Keratinocyte (primary cell): ENCODE measurements around the gene USB1. TPM values are rescaled to one million over a fixed set of nuclear protein-coding genes. Genes with fewer than 3 reads are reported as not detected.

Source experiments
- DNase-seq: peaks from one replicate; pipeline ENCODE4 v3.0.0-alpha.2; 2011; ENCODE audit warnings: low read depth, missing footprints, low spot score
- FAIRE-seq: peaks from 2 replicates; lab custom pipeline; 2011; peaks lifted over from hg19 to GRCh38; lab: Jason Lieb, UNC
- H2AFZ ChIP-seq: 2 replicates; pipeline ENCODE4 v1.6.0; 2012; ENCODE audit warnings: low read length, control low read depth, inconsistent platforms; ENCODE audit not compliant: control insufficient read depth
- H3K27ac ChIP-seq: 2 replicates; pipeline ENCODE4 v1.5.1; 2011; ENCODE audit warnings: low read length; ENCODE audit not compliant: control insufficient read depth, insufficient read depth
- H3K27me3 ChIP-seq: 3 replicates; pipeline ENCODE4 v1.6.0; 2011; ENCODE audit warnings: low read length; ENCODE audit not compliant: control insufficient read depth, insufficient read depth; ENCODE audit errors: extremely low read depth
- H3K36me3 ChIP-seq, 2 experiments: 2 replicates in 1 of 2; 3 replicates in 1 of 2; pipeline ENCODE4 v1.5.1; 2011; ENCODE audit warnings: low read length in 2 of 2, mild to moderate bottlenecking in 1 of 2; ENCODE audit not compliant: control insufficient read depth in 2 of 2, insufficient read depth in 2 of 2; ENCODE audit errors: extremely low read depth in 1 of 2
- H3K4me1 ChIP-seq: 3 replicates; pipeline ENCODE4 v1.5.1; 2011; ENCODE audit warnings: low read length; ENCODE audit not compliant: control insufficient read depth, insufficient read depth; ENCODE audit errors: extremely low read depth
- H3K4me2 ChIP-seq: 3 replicates; pipeline ENCODE4 v1.6.0; 2011; ENCODE audit warnings: low read depth, low read length; ENCODE audit not compliant: control insufficient read depth, insufficient read depth; ENCODE audit errors: extremely low read depth
- H3K4me3 ChIP-seq, 3 experiments: fragments of 200-600 bp in 1 of 3; sonication (generic) in 1 of 3; 2 replicates in 2 of 3; 3 replicates in 1 of 3; pipeline ENCODE4 v1.5.1; 2011 to 2016; ENCODE audit warnings: low read length in 3 of 3, mild to moderate bottlenecking in 3 of 3, control low read depth in 2 of 3, inconsistent platforms in 1 of 3, low read depth in 1 of 3, mixed read lengths in 1 of 3, mixed run types in 1 of 3, moderate library complexity in 1 of 3; ENCODE audit not compliant: control insufficient read depth in 2 of 3, insufficient read depth in 2 of 3; ENCODE audit errors: extremely low read depth in 1 of 3
- H3K79me2 ChIP-seq: 2 replicates; pipeline ENCODE4 v1.6.0; 2012; ENCODE audit warnings: low read length; ENCODE audit not compliant: control insufficient read depth, insufficient read depth
- H3K9ac ChIP-seq: 3 replicates; pipeline ENCODE4 v1.6.0; 2011; ENCODE audit warnings: low read length; ENCODE audit not compliant: control insufficient read depth, insufficient read depth; ENCODE audit errors: extremely low read depth
- H3K9me1 ChIP-seq: 3 replicates; pipeline ENCODE4 v1.6.0; 2011; ENCODE audit warnings: low read length; ENCODE audit not compliant: control insufficient read depth, insufficient read depth; ENCODE audit errors: extremely low read depth
- H3K9me3 ChIP-seq: 2 replicates; pipeline ENCODE4 v1.5.1; 2012; ENCODE audit warnings: low read depth, low read length; ENCODE audit not compliant: control insufficient read depth
- H4K20me1 ChIP-seq: 3 replicates; pipeline ENCODE4 v1.6.0; 2011; ENCODE audit warnings: low read length; ENCODE audit not compliant: control insufficient read depth, insufficient read depth; ENCODE audit errors: extremely low read depth
- CTCF ChIP-seq, 3 experiments: IDR thresholded peaks in 1 of 3; conservative IDR thresholded peaks in 1 of 3; optimal IDR thresholded peaks in 1 of 3; 2 replicates in 2 of 3; 3 replicates in 1 of 3; pipeline versions ENCODE3 to v1.5.1; 2011; ENCODE audit warnings: low read length in 3 of 3, mild to moderate bottlenecking in 3 of 3, moderate library complexity in 2 of 3, control low read depth in 1 of 3, inconsistent platforms in 1 of 3; ENCODE audit not compliant: insufficient read depth in 2 of 3; ENCODE audit errors: extremely low read depth in 1 of 3
- EZH2 ChIP-seq: IDR thresholded peaks from one replicate; pipeline ENCODE4 v1.6.1; 2012; ENCODE audit warnings: inconsistent platforms, mild to moderate bottlenecking, low read length, moderate library complexity
- dilution Hi-C: fragments of 300-500 bp; cut with MboI; formaldehyde crosslinking; loops from one replicate; pipeline ENCODE4 v1.7.0; 2020; ENCODE audit warnings: low sequenced_read_pairs; ENCODE audit not compliant: extremely low pct_ligation_motif_present
- polyA plus RNA-seq, 5 experiments: library from polyadenylated mRNA; depleted of rRNA in 3 of 5; stranded (reverse) in 3 of 5; stranded (forward) in 1 of 5; unstranded in 1 of 5; fragments of >200 nt; gene quantifications; 1 replicate in 1 of 5; 2 replicates in 3 of 5; 3 replicates in 1 of 5; pipeline versions ENCODE4 v1.2.1 to v1.2.3, GENCODE V29; 2011 to 2012; ENCODE audit warnings: missing spikeins in 2 of 5, low read depth in 1 of 5, low replicate concordance in 1 of 5

The USB1 gene
- polyA plus RNA-seq, 1 donor (not counting 4 experiments of a cell fraction or from before 2014, with no cell fraction given) = 63.5 TPM

GRCh38 chr16:58054289-58054688, 53.1 kb downstream of the USB1 start:
- DNase-seq (no peak), FAIRE-seq (no peak)
- Histone ChIP-seq H3K4me2 (no peak overlapping the region), H3K27me3 (no peaks in the 10 kb centered on the region), H3K9me3 (no peaks in the 10 kb centered on the region), H3K9ac (no peak overlapping the region), H3K36me3 (no peaks in the 10 kb centered on the region), H3K9me1 (no peaks in the 10 kb centered on the region), H3K79me2 (no peaks in the 10 kb centered on the region), H4K20me1 (no peaks in the 10 kb centered on the region), H3K27ac (no peak overlapping the region), H2AFZ (no peak overlapping the region), H3K4me1 (no peaks in the 10 kb centered on the region), H3K4me3 (no peak overlapping the region)
- TF ChIP-seq EZH2 (no peak), CTCF (optimal IDR thresholded peaks at IDR 0.05 in 1 of 3, IDR thresholded peaks at IDR 0.05 in 1 of 3, conservative IDR thresholded peaks at IDR 0.05 in 1 of 3; ENCODE audit: extremely low read depth in 1 of 3, insufficient read depth in 2 of 3, low read length in 3 of 3) (no peak)
- dilution Hi-C loops = no loop called here

- dilution Hi-C loops = no loop called here
Measured at GRCh38 chr16:58056580-58056979, 55.4 kb downstream of the USB1 start.

More at GRCh38 chr16:58056580-58056979, 55.4 kb downstream of the USB1 start:
- Histone ChIP-seq H3K9ac (no peak overlapping the region), H3K79me2 (no peaks in the 10 kb centered on the region), H3K27me3 (no peaks in the 10 kb centered on the region), H3K4me3 (no peak overlapping the region), H4K20me1 (no peaks in the 10 kb centered on the region), H3K4me1 (no peaks in the 10 kb centered on the region), H3K27ac (no peak overlapping the region), H3K9me3 (no peaks in the 10 kb centered on the region), H3K9me1 (no peaks in the 10 kb centered on the region), H3K4me2 (no peak overlapping the region), H2AFZ (no peak overlapping the region), H3K36me3 (no peaks in the 10 kb centered on the region)
- TF ChIP-seq CTCF (optimal IDR thresholded peaks at IDR 0.05 in 1 of 3, IDR thresholded peaks at IDR 0.05 in 1 of 3, conservative IDR thresholded peaks at IDR 0.05 in 1 of 3; ENCODE audit: extremely low read depth in 1 of 3, insufficient read depth in 2 of 3, low read length in 3 of 3) (no peak), EZH2 (no peak)
- DNase-seq = no peak
- FAIRE-seq = no peak
